HCT116 (cell line): Measurements from ENCODE around the gene ADIPOQ. TPM values are rescaled to one million over a fixed set of nuclear protein-coding genes. Genes with fewer than 3 reads are reported as not detected.
A peak's percentile ranks its signal among the peaks of the same experiment; 100 is the strongest.

Experiments
- ATAC-seq: fragments of 200-7000 bp; cut with Tn5 transposase; 2 replicates; pipeline ENCODE4 v1.9.1; 2020; ENCODE audit warnings: mild to moderate bottlenecking, moderate library complexity
- BruUV-seq: library from RNA; stranded (reverse); fragments of 400-500 nt; replicated peaks from 2 replicates; lab custom pipeline; 2021; lab: Mats Ljungman, UMichigan
- CTCF ChIA-PET: fragments of 300-600 bp; sonication (Branson Sonifier 250); formaldehyde crosslinking; loops from one replicate; lab custom pipeline; 2021; ENCODE audit warnings: antibody characterized with exemption; lab: Charles Lee
- POLR2A ChIA-PET: fragments of 300-600, 350-600 bp; sonication (Branson Sonifier 250); formaldehyde crosslinking; loops from one replicate; lab custom pipeline; 2021; ENCODE audit warnings: antibody characterized with exemption; lab: Charles Lee
- RAD21 ChIA-PET, 2 experiments: fragments of 300-600 bp; sonication (Branson Sonifier 250); formaldehyde crosslinking; loops; one replicate each; lab custom pipeline; 2023; ENCODE audit warnings: low total read pairs in 2 of 2; ENCODE audit not compliant: uncharacterized antibody in 2 of 2, unreplicated experiment in 2 of 2, low non-redundant PET in 1 of 2; lab: Charles Lee
- DNase-seq: peaks from one replicate; pipeline ENCODE4 v3.0.0-alpha.2; 2010; ENCODE audit warnings: low read depth, low spot score
- H2AFZ ChIP-seq: fragments of 200-600 bp; shearing (Covaris generic), sonication (generic); 2 replicates; pipeline ENCODE4 v1.6.1; 2017; ENCODE audit warnings: low read depth, mixed run types, mixed read lengths, antibody characterized with exemption, low read length; ENCODE audit not compliant: poor library complexity, severe bottlenecking
- H3K27ac ChIP-seq: 2 replicates; pipeline ENCODE4 v1.5.1; 2012; ENCODE audit warnings: low read depth, low read length
- H3K27me3 ChIP-seq: fragments of 200-600 bp; sonication (generic); 2 replicates; pipeline ENCODE4 v1.6.1; 2016; ENCODE audit warnings: mixed run types, low read length, mixed read lengths; ENCODE audit not compliant: insufficient read depth
- H3K36me3 ChIP-seq, 2 experiments: fragments of 200-500 bp in 1 of 2; fragments of 200-600 bp in 1 of 2; sonication (Bioruptor generic) in 1 of 2; sonication (generic) in 1 of 2; 2 replicates each; pipeline versions ENCODE4 v1.5.1 to v1.6.1; 2014 to 2016; ENCODE audit warnings: low read length in 2 of 2, inconsistent platforms in 1 of 2, mixed read lengths in 1 of 2, mixed run types in 1 of 2; ENCODE audit not compliant: insufficient read depth in 2 of 2, control insufficient read depth in 1 of 2
- H3K4me1 ChIP-seq, 2 experiments: fragments of 200-600 bp in 1 of 2; sonication (generic) in 1 of 2; 2 replicates each; pipeline versions ENCODE4 v1.5.1 to v1.6.1; 2012 to 2017; ENCODE audit warnings: low read length in 2 of 2, inconsistent platforms in 1 of 2, mild to moderate bottlenecking in 1 of 2, mixed read lengths in 1 of 2, mixed run types in 1 of 2, moderate library complexity in 1 of 2; ENCODE audit not compliant: insufficient read depth in 2 of 2, control insufficient read depth in 1 of 2
- H3K4me2 ChIP-seq: fragments of 200-600 bp; sonication (generic); 2 replicates; pipeline ENCODE4 v1.6.1; 2017; ENCODE audit warnings: mixed run types, low read length, mixed read lengths
- H3K4me3 ChIP-seq, 2 experiments: fragments of 200-600 bp in 1 of 2; sonication (generic) in 1 of 2; replicated peaks in 1 of 2; 2 replicates each; pipeline ENCODE4 v1.5.1; 2011 to 2016; ENCODE audit warnings: low read length in 2 of 2, control low read depth in 1 of 2, low read depth in 1 of 2, mild to moderate bottlenecking in 1 of 2, mixed read lengths in 1 of 2, mixed run types in 1 of 2
- H3K79me2 ChIP-seq: fragments of 200-600 bp; sonication (generic); 2 replicates; pipeline ENCODE4 v1.6.1; 2017; ENCODE audit warnings: mild to moderate bottlenecking, mixed run types, low read length, moderate library complexity, mixed read lengths; ENCODE audit not compliant: insufficient read depth
- H3K9ac ChIP-seq: fragments of 200-600 bp; sonication (generic); 2 replicates; pipeline ENCODE4 v1.6.1; 2016; ENCODE audit warnings: low read length, mixed read lengths
- H3K9me2 ChIP-seq: fragments of 200-600 bp; sonication (generic), shearing (Covaris generic); 2 replicates; pipeline ENCODE4 v1.6.1; 2017; ENCODE audit warnings: mixed run types, mild to moderate bottlenecking, moderate library complexity; ENCODE audit not compliant: insufficient read depth
- H3K9me3 ChIP-seq, 2 experiments: fragments of 200-500 bp in 1 of 2; fragments of 200-600 bp in 1 of 2; sonication (Bioruptor generic) in 1 of 2; sonication (generic) in 1 of 2; 2 replicates each; pipeline ENCODE4 v1.6.1; 2014 to 2017; ENCODE audit warnings: low read length in 2 of 2, mixed read lengths in 2 of 2, inconsistent platforms in 1 of 2, low read depth in 1 of 2, mild to moderate bottlenecking in 1 of 2, mixed run types in 1 of 2, moderate library complexity in 1 of 2; ENCODE audit not compliant: control insufficient read depth in 1 of 2, insufficient read depth in 1 of 2
- H4K20me1 ChIP-seq: fragments of 200-600 bp; sonication (generic), shearing (Covaris generic); 2 replicates; pipeline ENCODE4 v1.6.1; 2017; ENCODE audit warnings: mixed run types, mild to moderate bottlenecking, moderate library complexity; ENCODE audit not compliant: insufficient read depth
- SP1 ChIP-seq: IDR thresholded peaks from 2 replicates; pipeline ENCODE4 v1.6.1; 2012; ENCODE audit warnings: low read depth
- ZBTB33 ChIP-seq: IDR thresholded peaks from 2 replicates; pipeline ENCODE4 v1.6.1; 2011; ENCODE audit warnings: mild to moderate bottlenecking, low read length, moderate library complexity; ENCODE audit not compliant: insufficient replicate concordance; ENCODE audit errors: extremely low read depth
- intact Hi-C: fragments of 100-400 bp; cut with micrococcal nuclease; formaldehyde crosslinking; loops from 2 replicates; pipeline ENCODE4 v1.10.0; 2022
- total RNA-seq: library from RNA; stranded (reverse); gene quantifications from one replicate; pipeline ENCODE4 v1.2.1, GENCODE V29; 2021; ENCODE audit not compliant: unreplicated experiment
- TF ChIP-seq, protein P1 (sequence below), 3 experiments: fragments of 200-600 bp in 1 of 3; sonication (generic) in 1 of 3; IDR thresholded peaks in 2 of 3; conservative IDR thresholded peaks in 1 of 3; 2 replicates each; pipeline ENCODE4 v1.5.1; 2012 to 2017; ENCODE audit warnings: low read depth in 2 of 3, low read length in 2 of 3, antibody characterized with exemption in 1 of 3, borderline replicate concordance in 1 of 3, control low read depth in 1 of 3, mild to moderate bottlenecking in 1 of 3, mixed read lengths in 1 of 3, mixed run types in 1 of 3, moderate library complexity in 1 of 3; ENCODE audit not compliant: insufficient read depth in 1 of 3

ADIPOQ gene
- total RNA-seq, 1 experiment from 2014 or later = not detected

- POLR2A ChIA-PET = no interaction called here
- CTCF ChIA-PET = interaction anchor here (1.5 to 1.7 kb wide), 2 partner anchors 9 to 21 kb away, joined by 6 to 7 read pairs; no protein-coding TSS in a partner anchor
- ATAC-seq = no peak
Measured at GRCh38 chr3:186828340-186828739, 14.2 kb upstream of the ADIPOQ start.

More at GRCh38 chr3:186828340-186828739, 14.2 kb upstream of the ADIPOQ start:
- Histone ChIP-seq H3K4me2 (peak overlapping the region; percentile 88; the same call in 1 of the 2 replicates), H2AFZ (no peak overlapping the region), H3K9me3 (no peaks in the 10 kb centered on the region), H3K79me2 (no peaks in the 10 kb centered on the region; the same call in 1 of the 2 replicates), H3K4me3 (no peak overlapping the region), H3K9me2 (no peaks in the 10 kb centered on the region), H3K27ac (no peak overlapping the region), H3K27me3 (peaks cover 34% of the 10 kb centered on the region), H3K9ac (no peak overlapping the region), H3K36me3 (no peaks in the 10 kb centered on the region), H4K20me1 (no peaks in the 10 kb centered on the region), H3K4me1 (peaks cover 4 to 14% of the 10 kb centered on the region in 2 experiments; a peak in 2 of 4 replicates)
- no TSS peak for BruUV-seq
- TF ChIP-seq, protein P1, sequence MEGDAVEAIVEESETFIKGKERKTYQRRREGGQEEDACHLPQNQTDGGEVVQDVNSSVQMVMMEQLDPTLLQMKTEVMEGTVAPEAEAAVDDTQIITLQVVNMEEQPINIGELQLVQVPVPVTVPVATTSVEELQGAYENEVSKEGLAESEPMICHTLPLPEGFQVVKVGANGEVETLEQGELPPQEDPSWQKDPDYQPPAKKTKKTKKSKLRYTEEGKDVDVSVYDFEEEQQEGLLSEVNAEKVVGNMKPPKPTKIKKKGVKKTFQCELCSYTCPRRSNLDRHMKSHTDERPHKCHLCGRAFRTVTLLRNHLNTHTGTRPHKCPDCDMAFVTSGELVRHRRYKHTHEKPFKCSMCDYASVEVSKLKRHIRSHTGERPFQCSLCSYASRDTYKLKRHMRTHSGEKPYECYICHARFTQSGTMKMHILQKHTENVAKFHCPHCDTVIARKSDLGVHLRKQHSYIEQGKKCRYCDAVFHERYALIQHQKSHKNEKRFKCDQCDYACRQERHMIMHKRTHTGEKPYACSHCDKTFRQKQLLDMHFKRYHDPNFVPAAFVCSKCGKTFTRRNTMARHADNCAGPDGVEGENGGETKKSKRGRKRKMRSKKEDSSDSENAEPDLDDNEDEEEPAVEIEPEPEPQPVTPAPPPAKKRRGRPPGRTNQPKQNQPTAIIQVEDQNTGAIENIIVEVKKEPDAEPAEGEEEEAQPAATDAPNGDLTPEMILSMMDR (IDR thresholded peaks at IDR 0.05 in 2 of 3, conservative IDR thresholded peaks at IDR 0.05 in 1 of 3; ENCODE audit: borderline replicate concordance in 1 of 3, insufficient read depth in 1 of 3, low read depth in 2 of 3, low read length in 2 of 3) = no peak
- TF ChIP-seq ZBTB33 (no peak), SP1 (no peak)
- RAD21 ChIA-PET = no interaction called here
- DNase-seq = no peak
- intact Hi-C loops = loop anchor here (10.0 kb wide), 3 partner anchors 244 to 844 kb away; no protein-coding TSS in a partner anchor
